KMS-11 (cell line): Measurements from ENCODE around the gene SH2D2A.

Experiments used
- H2AFZ ChIP-seq: fragments of 200-600 bp; sonication (generic); 2 replicates; pipeline ENCODE4 v1.6.1; 2016; ENCODE audit warnings: antibody characterized with exemption, mixed run types, low read depth
- H3K27ac ChIP-seq: fragments of 200-600 bp; sonication (generic); 2 replicates; pipeline ENCODE4 v1.6.1; 2016; ENCODE audit warnings: mild to moderate bottlenecking, mixed run types
- H3K27me3 ChIP-seq: fragments of 200-600 bp; sonication (generic); 2 replicates; pipeline ENCODE4 v1.6.1; 2017; ENCODE audit warnings: mild to moderate bottlenecking, low read depth, mixed run types, moderate library complexity; ENCODE audit not compliant: insufficient read depth
- H3K36me3 ChIP-seq: fragments of 200-600 bp; sonication (generic); 2 replicates; pipeline ENCODE4 v1.6.1; 2017; ENCODE audit warnings: mild to moderate bottlenecking, mixed run types; ENCODE audit not compliant: insufficient read depth
- H3K4me1 ChIP-seq: fragments of 200-600 bp; sonication (generic); 2 replicates; pipeline ENCODE4 v1.6.1; 2016; ENCODE audit warnings: mild to moderate bottlenecking, low read depth, mixed run types; ENCODE audit not compliant: poor library complexity, severe bottlenecking
- H3K4me2 ChIP-seq: fragments of 200-600 bp; sonication (generic); 2 replicates; pipeline ENCODE4 v1.7.0; 2016; ENCODE audit warnings: mild to moderate bottlenecking, mixed run types
- H3K4me3 ChIP-seq: fragments of 200-600 bp; sonication (generic); IDR thresholded peaks from 2 replicates; pipeline ENCODE4 v1.6.1; 2017; ENCODE audit warnings: low read depth, low read length, mixed read lengths; ENCODE audit not compliant: insufficient read depth
- H3K79me2 ChIP-seq: fragments of 200-600 bp; sonication (generic); 2 replicates; pipeline ENCODE4 v1.6.1; 2016; ENCODE audit warnings: low read depth, mixed run types; ENCODE audit not compliant: insufficient read depth
- H3K9ac ChIP-seq: fragments of 200-600 bp; sonication (generic); 2 replicates; pipeline ENCODE4 v1.6.1; 2016; ENCODE audit warnings: mild to moderate bottlenecking, mixed run types
- H4K20me1 ChIP-seq: fragments of 200-600 bp; sonication (generic); 2 replicates; pipeline ENCODE4 v1.6.1; 2016; ENCODE audit warnings: mild to moderate bottlenecking, mixed run types; ENCODE audit not compliant: insufficient read depth
- TF ChIP-seq, protein P1 (sequence below): fragments of 200-600 bp; sonication (generic); conservative IDR thresholded peaks from 2 replicates; pipeline ENCODE4 v1.6.1; 2017; ENCODE audit warnings: low read depth, mild to moderate bottlenecking, antibody characterized with exemption, low read length, moderate library complexity, mixed read lengths

SH2D2A gene

DNA sequence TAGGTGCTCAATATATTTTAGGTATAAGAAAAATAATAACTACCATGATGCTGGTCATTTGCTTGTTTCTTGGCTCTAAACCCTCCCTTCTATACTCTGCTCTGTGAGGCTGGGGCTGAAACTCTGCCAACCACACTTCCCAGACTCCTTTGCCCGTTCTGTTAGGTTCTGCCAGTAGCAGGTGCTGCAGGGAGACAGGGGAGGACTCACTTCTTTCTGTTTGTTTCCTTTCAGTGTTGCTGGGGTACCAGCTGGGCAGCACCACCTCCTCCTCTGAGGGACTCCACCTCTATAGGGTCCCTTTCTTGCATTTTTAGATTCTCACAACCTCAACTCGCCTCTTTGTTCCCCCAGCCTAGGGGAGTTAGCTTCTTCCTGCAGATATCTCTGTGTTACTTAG is 17.0 kb upstream of the SH2D2A start:
- peaks cover 60% of the 10 kb centered on the region for H3K27me3 ChIP-seq
- no peak overlapping the region for H2AFZ ChIP-seq
- no peaks in the 10 kb centered on the region for H3K36me3 ChIP-seq
- H3K4me2 ChIP-seq, result no peak overlapping the region
- H3K4me1 ChIP-seq, result no peaks in the 10 kb centered on the region
- no peaks in the 10 kb centered on the region for H4K20me1 ChIP-seq
- H3K27ac ChIP-seq, result no peak overlapping the region
- TF ChIP-seq, protein P1, sequence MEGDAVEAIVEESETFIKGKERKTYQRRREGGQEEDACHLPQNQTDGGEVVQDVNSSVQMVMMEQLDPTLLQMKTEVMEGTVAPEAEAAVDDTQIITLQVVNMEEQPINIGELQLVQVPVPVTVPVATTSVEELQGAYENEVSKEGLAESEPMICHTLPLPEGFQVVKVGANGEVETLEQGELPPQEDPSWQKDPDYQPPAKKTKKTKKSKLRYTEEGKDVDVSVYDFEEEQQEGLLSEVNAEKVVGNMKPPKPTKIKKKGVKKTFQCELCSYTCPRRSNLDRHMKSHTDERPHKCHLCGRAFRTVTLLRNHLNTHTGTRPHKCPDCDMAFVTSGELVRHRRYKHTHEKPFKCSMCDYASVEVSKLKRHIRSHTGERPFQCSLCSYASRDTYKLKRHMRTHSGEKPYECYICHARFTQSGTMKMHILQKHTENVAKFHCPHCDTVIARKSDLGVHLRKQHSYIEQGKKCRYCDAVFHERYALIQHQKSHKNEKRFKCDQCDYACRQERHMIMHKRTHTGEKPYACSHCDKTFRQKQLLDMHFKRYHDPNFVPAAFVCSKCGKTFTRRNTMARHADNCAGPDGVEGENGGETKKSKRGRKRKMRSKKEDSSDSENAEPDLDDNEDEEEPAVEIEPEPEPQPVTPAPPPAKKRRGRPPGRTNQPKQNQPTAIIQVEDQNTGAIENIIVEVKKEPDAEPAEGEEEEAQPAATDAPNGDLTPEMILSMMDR, result no peak
- no peak overlapping the region for H3K9ac ChIP-seq
- no peak overlapping the region for H3K4me3 ChIP-seq
- no peaks in the 10 kb centered on the region for H3K79me2 ChIP-seq

DNA sequence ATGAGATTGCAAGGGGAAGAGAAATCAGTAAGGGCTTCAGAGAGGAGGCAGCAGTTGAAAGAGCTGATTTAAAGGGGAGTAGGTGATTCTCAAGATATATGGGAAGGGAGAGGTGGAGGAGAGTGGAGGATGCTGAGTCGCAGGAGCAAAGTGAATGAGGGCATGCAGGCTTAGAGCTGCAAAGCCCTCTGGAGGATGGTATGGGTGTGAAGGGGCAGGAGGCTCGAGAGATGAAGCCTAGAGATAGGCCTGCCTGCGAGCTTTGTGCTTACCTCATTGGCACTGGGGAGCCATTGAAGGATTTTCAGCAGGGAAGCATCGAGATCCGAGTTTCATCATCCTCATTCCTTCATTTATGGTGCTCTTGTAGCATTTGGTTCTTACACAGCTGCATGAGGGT is 15.8 kb upstream of the SH2D2A start:
- Histone ChIP-seq H3K4me3 (no peak overlapping the region), H3K79me2 (no peaks in the 10 kb centered on the region), H3K4me1 (no peaks in the 10 kb centered on the region), H3K9ac (no peak overlapping the region), H2AFZ (no peak overlapping the region), H3K4me2 (no peak overlapping the region), H4K20me1 (no peaks in the 10 kb centered on the region), H3K27me3 (peaks cover 50% of the 10 kb centered on the region), H3K27ac (no peak overlapping the region), H3K36me3 (no peaks in the 10 kb centered on the region)
- TF ChIP-seq, protein P1, result no peak

DNA sequence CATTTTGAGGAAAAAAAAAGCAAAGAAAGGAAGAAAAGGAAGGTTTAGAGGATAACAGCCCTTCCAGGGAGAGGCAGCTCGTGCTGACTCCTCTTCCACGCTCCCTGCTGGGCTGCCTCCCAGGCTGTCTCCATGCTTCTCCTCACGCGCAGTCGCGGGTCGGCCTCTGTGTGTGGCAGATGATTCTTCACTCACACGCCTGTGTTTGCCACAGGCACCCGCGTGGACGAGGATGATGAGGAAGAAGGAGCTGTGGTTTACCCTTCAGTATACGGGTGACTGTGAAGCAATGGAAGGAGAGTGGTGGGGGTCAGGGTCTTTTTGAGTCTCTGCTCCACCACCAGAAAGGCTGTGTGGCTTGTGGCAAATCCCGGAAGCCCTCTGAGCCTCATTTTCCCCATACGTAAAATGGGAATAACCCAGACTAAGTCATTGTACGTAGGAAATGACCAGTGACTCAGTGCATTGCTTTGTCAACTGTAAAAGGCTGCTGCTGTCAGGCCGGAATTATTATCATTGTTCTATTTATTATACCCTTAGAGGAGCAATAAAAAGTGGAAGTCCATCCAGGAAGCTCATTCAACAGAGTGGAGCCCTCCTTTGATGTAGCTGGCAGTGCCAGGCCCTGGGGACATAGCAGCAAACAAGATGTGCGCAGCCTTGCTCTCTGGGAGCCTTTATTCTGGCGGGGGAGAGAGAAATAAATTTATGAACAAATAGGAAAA is 11.9 kb upstream of the SH2D2A start:
- Histone ChIP-seq H3K36me3 (no peaks in the 10 kb centered on the region), H2AFZ (no peak overlapping the region), H3K4me2 (no peak overlapping the region), H3K4me3 (no peak overlapping the region), H3K27ac (no peak overlapping the region), H4K20me1 (no peaks in the 10 kb centered on the region), H3K79me2 (no peaks in the 10 kb centered on the region), H3K27me3 (peaks cover 14% of the 10 kb centered on the region; the same call in 1 of the 2 replicates), H3K9ac (no peak overlapping the region), H3K4me1 (no peaks in the 10 kb centered on the region)
- TF ChIP-seq, protein P1, result no peak

DNA sequence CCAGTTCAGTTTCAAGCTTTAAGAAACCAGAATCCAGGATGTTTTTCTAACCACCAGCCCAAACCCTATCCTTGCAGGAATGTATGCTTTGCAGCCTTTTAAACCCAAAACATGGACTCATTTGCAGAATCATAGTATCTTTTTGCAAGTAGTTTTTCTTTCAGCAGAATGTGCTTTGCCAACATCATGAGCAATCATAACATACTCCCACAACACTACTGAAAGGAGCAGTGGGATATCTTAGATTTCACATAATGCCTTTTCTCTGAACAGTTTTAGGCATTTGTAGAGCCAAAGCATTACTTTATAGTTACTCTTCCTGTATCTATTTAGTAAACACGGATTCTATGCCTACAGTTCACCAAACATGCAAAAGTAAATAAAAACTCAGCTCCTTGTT is 10.0 kb upstream of the SH2D2A start:
- Histone ChIP-seq H3K36me3 (no peaks in the 10 kb centered on the region), H3K4me3 (no peak overlapping the region), H3K4me1 (no peaks in the 10 kb centered on the region), H3K4me2 (no peak overlapping the region), H3K9ac (no peak overlapping the region), H3K27ac (no peak overlapping the region), H2AFZ (no peak overlapping the region), H3K27me3 (peaks cover 5% of the 10 kb centered on the region; the same call in 1 of the 2 replicates), H3K79me2 (no peaks in the 10 kb centered on the region), H4K20me1 (no peaks in the 10 kb centered on the region)
- TF ChIP-seq, protein P1, result no peak
